HG02588 (cell line): ENCODE measurements around the gene NGFR.

Source experiments
- ATAC-seq: cut with Tn5 transposase; IDR thresholded peaks from one replicate; pipeline ENCODE4 v1.9.1; 2021; ENCODE audit warnings: mild to moderate bottlenecking, moderate library complexity; ENCODE audit not compliant: unreplicated experiment

The NGFR gene

GRCh38 chr17:49514071-49514721 lies 19.1 kb downstream of the NGFR start:
- ATAC-seq, result no peak

- peak; percentile 77 for ATAC-seq
Measured at GRCh38 chr17:49515196-49515770, 20.2 kb downstream of the NGFR start.

- ATAC-seq, result no peak
Measured at GRCh38 chr17:49516180-49516579, 21.1 kb downstream of the NGFR start.

GRCh38 chr17:49518346-49519078 lies 23.4 kb downstream of the NGFR start:
- no peak for ATAC-seq

- no peak for ATAC-seq
Measured at GRCh38 chr17:49519781-49520180, 24.7 kb downstream of the NGFR start.

GRCh38 chr17:49520386-49521087 lies 25.4 kb downstream of the NGFR start:
- no peak for ATAC-seq

- ATAC-seq, result no peak
Measured at GRCh38 chr17:49521088-49521450, 26.0 kb downstream of the NGFR start.

- ATAC-seq, result no peak
Measured at GRCh38 chr17:49521471-49522356, 26.6 kb downstream of the NGFR start.

- no peak for ATAC-seq
Measured at GRCh38 chr17:49522357-49522890, 27.3 kb downstream of the NGFR start.

GRCh38 chr17:49523196-49523595 lies 28.1 kb downstream of the NGFR start:
- ATAC-seq, result no peak

- ATAC-seq, result no peak
Measured at GRCh38 chr17:49523706-49524472, 28.8 kb downstream of the NGFR start.

GRCh38 chr17:49524473-49525359 lies 29.6 kb downstream of the NGFR start:
- no peak for ATAC-seq

- ATAC-seq, result no peak
Measured at GRCh38 chr17:49525831-49526741, 31.0 kb downstream of the NGFR start.

- ATAC-seq, result no peak
Measured at GRCh38 chr17:49527927-49528651, 33.0 kb downstream of the NGFR start.

GRCh38 chr17:49528966-49529365 lies 33.9 kb downstream of the NGFR start:
- no peak for ATAC-seq

GRCh38 chr17:49530118-49530517 lies 35.0 kb downstream of the NGFR start:
- ATAC-seq, result no peak

- ATAC-seq, result no peak
Measured at GRCh38 chr17:49543860-49544259, 48.8 kb downstream of the NGFR start.
